Sigmoid colon (tissue), 4 donors: ENCODE results near the gene EIF4G3.

Source experiments
- CTCF ChIP-seq, 4 experiments: fragments of 450-650 bp in 3 of 4; fragments of 200-600 bp in 1 of 4; IDR thresholded peaks; one replicate each; pipeline ENCODE4 v1.5.1; 2016 to 2019; ENCODE audit warnings: antibody characterized with exemption in 4 of 4, mild to moderate bottlenecking in 3 of 4, moderate library complexity in 2 of 4
- EP300 ChIP-seq, 4 donors: sonication (generic); formaldehyde crosslinking; IDR thresholded peaks; one replicate each; pipeline ENCODE4 v1.6.1; 2017; ENCODE audit warnings: antibody characterized with exemption in 4 of 4
- POLR2A ChIP-seq, 2 donors: fragments of 450-650 bp; IDR thresholded peaks; one replicate each; pipeline ENCODE4 v1.6.1; 2016; ENCODE audit warnings: antibody characterized with exemption in 2 of 2, mild to moderate bottlenecking in 2 of 2, moderate library complexity in 2 of 2
- POLR2AphosphoS5 ChIP-seq, 4 donors: sonication (generic); formaldehyde crosslinking; IDR thresholded peaks; one replicate each; pipeline ENCODE4 v1.6.1; 2017; ENCODE audit warnings: antibody characterized with exemption in 4 of 4

- TF ChIP-seq CTCF (IDR thresholded peaks at IDR 0.05) (no peak), POLR2A (IDR thresholded peaks at IDR 0.05) (no peak), EP300 (IDR thresholded peaks at IDR 0.05) (no peak), POLR2AphosphoS5 (IDR thresholded peaks at IDR 0.05) (no peak)
Observed at GRCh38 chr1:20899154-20899972, 277.3 kb downstream of the EIF4G3 start.
